HG03442 (cell line): ENCODE results near the gene NRF1.
A peak's percentile ranks its signal among the peaks of the same experiment; 100 is the strongest.
"Not testable (repeated sequence)": the region's sequence is repeated elsewhere in the genome, so short reads cannot be mapped to it uniquely, and the experiment has no call there.

Experiments used
- ATAC-seq: cut with Tn5 transposase; IDR thresholded peaks from one replicate; pipeline ENCODE4 v1.9.1; 2021; ENCODE audit warnings: mild to moderate bottlenecking, moderate library complexity; ENCODE audit not compliant: unreplicated experiment

The NRF1 gene

GRCh38 chr7:129611246-129612111 is at the start of gene NRF1:
TSS of gene NRF1 (plus strand) at chr7:129611720. CDS start at chr7:129657352, 45,632 bp downstream.
- peak; percentile 71 for ATAC-seq

GRCh38 chr7:129566323-129566722 is 45.2 kb upstream of the NRF1 start:
- not testable (repeated sequence) for ATAC-seq

- no peak for ATAC-seq
Measured at GRCh38 chr7:129567377-129567776, 44.1 kb upstream of the NRF1 start.

GRCh38 chr7:129568240-129568639 is 43.3 kb upstream of the NRF1 start:
- no peak for ATAC-seq

- ATAC-seq = no peak
Measured at GRCh38 chr7:129569326-129569725, 42.2 kb upstream of the NRF1 start.

- no peak for ATAC-seq
Measured at GRCh38 chr7:129569811-129570215, 41.7 kb upstream of the NRF1 start.

- no peak for ATAC-seq
Measured at GRCh38 chr7:129571201-129571600, 40.3 kb upstream of the NRF1 start.

- ATAC-seq = no peak
Measured at GRCh38 chr7:129572205-129572604, 39.3 kb upstream of the NRF1 start.

GRCh38 chr7:129574487-129574886 is 37.0 kb upstream of the NRF1 start:
- no peak for ATAC-seq

GRCh38 chr7:129575699-129576098 is 35.8 kb upstream of the NRF1 start:
- no peak for ATAC-seq

- ATAC-seq = no peak
Measured at GRCh38 chr7:129576138-129576537, 35.4 kb upstream of the NRF1 start.

- ATAC-seq = no peak
Measured at GRCh38 chr7:129578829-129579228, 32.7 kb upstream of the NRF1 start.

- ATAC-seq = not testable (repeated sequence)
Measured at GRCh38 chr7:129586179-129586578, 25.3 kb upstream of the NRF1 start.

- ATAC-seq = no peak
Measured at GRCh38 chr7:129588268-129588667, 23.3 kb upstream of the NRF1 start.

- no peak for ATAC-seq
Measured at GRCh38 chr7:129591868-129592267, 19.7 kb upstream of the NRF1 start.

GRCh38 chr7:129596386-129596785 is 15.1 kb upstream of the NRF1 start:
- not testable (repeated sequence) for ATAC-seq

GRCh38 chr7:129597672-129598071 is 13.8 kb upstream of the NRF1 start:
- no peak for ATAC-seq

- no peak for ATAC-seq
Measured at GRCh38 chr7:129599174-129599573, 12.3 kb upstream of the NRF1 start.

- ATAC-seq = not testable (repeated sequence)
Measured at GRCh38 chr7:129603594-129603993, 7.9 kb upstream of the NRF1 start.

GRCh38 chr7:129604021-129604420 is 7.5 kb upstream of the NRF1 start:
- ATAC-seq = not testable (repeated sequence)

GRCh38 chr7:129604713-129605437 is 6.6 kb upstream of the NRF1 start:
- no peak for ATAC-seq
